KMS-11 (cell line): ENCODE measurements around the gene HEATR9.
"Not testable (repeated sequence)": the region's sequence is repeated elsewhere in the genome, so short reads cannot be mapped to it uniquely, and the experiment has no call there.

Experiments
- H2AFZ ChIP-seq: fragments of 200-600 bp; sonication (generic); 2 replicates; pipeline ENCODE4 v1.6.1; 2016; ENCODE audit warnings: antibody characterized with exemption, mixed run types, low read depth
- H3K27ac ChIP-seq: fragments of 200-600 bp; sonication (generic); 2 replicates; pipeline ENCODE4 v1.6.1; 2016; ENCODE audit warnings: mild to moderate bottlenecking, mixed run types
- H3K27me3 ChIP-seq: fragments of 200-600 bp; sonication (generic); 2 replicates; pipeline ENCODE4 v1.6.1; 2017; ENCODE audit warnings: mild to moderate bottlenecking, low read depth, mixed run types, moderate library complexity; ENCODE audit not compliant: insufficient read depth
- H3K36me3 ChIP-seq: fragments of 200-600 bp; sonication (generic); 2 replicates; pipeline ENCODE4 v1.6.1; 2017; ENCODE audit warnings: mild to moderate bottlenecking, mixed run types; ENCODE audit not compliant: insufficient read depth
- H3K4me1 ChIP-seq: fragments of 200-600 bp; sonication (generic); 2 replicates; pipeline ENCODE4 v1.6.1; 2016; ENCODE audit warnings: mild to moderate bottlenecking, low read depth, mixed run types; ENCODE audit not compliant: poor library complexity, severe bottlenecking
- H3K4me2 ChIP-seq: fragments of 200-600 bp; sonication (generic); 2 replicates; pipeline ENCODE4 v1.7.0; 2016; ENCODE audit warnings: mild to moderate bottlenecking, mixed run types
- H3K4me3 ChIP-seq: fragments of 200-600 bp; sonication (generic); IDR thresholded peaks from 2 replicates; pipeline ENCODE4 v1.6.1; 2017; ENCODE audit warnings: low read depth, low read length, mixed read lengths; ENCODE audit not compliant: insufficient read depth
- H3K79me2 ChIP-seq: fragments of 200-600 bp; sonication (generic); 2 replicates; pipeline ENCODE4 v1.6.1; 2016; ENCODE audit warnings: low read depth, mixed run types; ENCODE audit not compliant: insufficient read depth
- H3K9ac ChIP-seq: fragments of 200-600 bp; sonication (generic); 2 replicates; pipeline ENCODE4 v1.6.1; 2016; ENCODE audit warnings: mild to moderate bottlenecking, mixed run types
- H4K20me1 ChIP-seq: fragments of 200-600 bp; sonication (generic); 2 replicates; pipeline ENCODE4 v1.6.1; 2016; ENCODE audit warnings: mild to moderate bottlenecking, mixed run types; ENCODE audit not compliant: insufficient read depth
- CTCF ChIP-seq: fragments of 200-600 bp; sonication (generic); conservative IDR thresholded peaks from 2 replicates; pipeline ENCODE4 v1.6.1; 2017; ENCODE audit warnings: low read depth, mild to moderate bottlenecking, antibody characterized with exemption, low read length, moderate library complexity, mixed read lengths

The HEATR9 gene

GRCh38 chr17:35900708-35901480 is 32.2 kb upstream of the HEATR9 start:
- Histone ChIP-seq H4K20me1 (no peaks in the 10 kb centered on the region), H3K4me1 (no peaks in the 10 kb centered on the region), H3K4me3 (no peak overlapping the region), H3K27ac (no peak overlapping the region), H3K79me2 (no peaks in the 10 kb centered on the region), H2AFZ (no peak overlapping the region), H3K9ac (no peak overlapping the region), H3K36me3 (no peaks in the 10 kb centered on the region), H3K27me3 (no peaks in the 10 kb centered on the region), H3K4me2 (no peak overlapping the region)
- no peak for TF ChIP-seq CTCF

GRCh38 chr17:35900280-35900679 is 31.6 kb upstream of the HEATR9 start:
- no peak overlapping the region for H3K4me2 ChIP-seq

GRCh38 chr17:35898283-35899070 is 29.8 kb upstream of the HEATR9 start:
- no peak overlapping the region for H3K9ac ChIP-seq
- no peaks in the 10 kb centered on the region for H3K27me3 ChIP-seq
- no peaks in the 10 kb centered on the region for H3K4me1 ChIP-seq
- H3K36me3 ChIP-seq: no peaks in the 10 kb centered on the region
- no peak overlapping the region for H2AFZ ChIP-seq
- no peak for TF ChIP-seq CTCF
- H3K27ac ChIP-seq: no peak overlapping the region
- H3K79me2 ChIP-seq: no peaks in the 10 kb centered on the region
- H3K4me2 ChIP-seq: no peak overlapping the region
- H3K4me3 ChIP-seq: no peak overlapping the region
- H4K20me1 ChIP-seq: no peaks in the 10 kb centered on the region

More at GRCh38 chr17:35900280-35900679, 31.6 kb upstream of the HEATR9 start:
- Histone ChIP-seq H2AFZ (no peak overlapping the region), H3K4me3 (no peak overlapping the region), H3K36me3 (no peaks in the 10 kb centered on the region), H4K20me1 (no peaks in the 10 kb centered on the region), H3K4me1 (no peaks in the 10 kb centered on the region), H3K79me2 (no peaks in the 10 kb centered on the region), H3K9ac (no peak overlapping the region), H3K27me3 (no peaks in the 10 kb centered on the region), H3K27ac (no peak overlapping the region)
- TF ChIP-seq CTCF: no peak

- H3K79me2 ChIP-seq, H3K4me2 ChIP-seq, H3K36me3 ChIP-seq, H3K27me3 ChIP-seq, H2AFZ ChIP-seq, H3K27ac ChIP-seq, H3K4me3 ChIP-seq, H4K20me1 ChIP-seq, H3K9ac ChIP-seq, H3K4me1 ChIP-seq: not testable (repeated sequence)
These were observed 29.1 kb upstream of the HEATR9 start for GRCh38 chr17:35897772-35898171.
